Measurements from ENCODE around the gene HDAC10.
A peak's percentile ranks its signal among the peaks of the same experiment; 100 is the strongest.
"Not testable (repeated sequence)": the region's sequence is repeated elsewhere in the genome, so short reads cannot be mapped to it uniquely, and the experiment has no call there.

The HDAC10 gene

GRCh38 chr22:50278461-50278860 is 27.4 kb upstream of the HDAC10 start:
- Mint-ChIP-seq H3K36me3 (ENCODE audit: low read depth) (no peaks in the 10 kb centered on the region), H3K9me3 (no peaks in the 10 kb centered on the region), H3K27ac (no peak overlapping the region), H3K4me1 (no peaks in the 10 kb centered on the region), H3K27me3 (no peaks in the 10 kb centered on the region), H3K4me3 (no peak overlapping the region)
- ATAC-seq (no peak), DNase-seq (no peak)

GRCh38 chr22:50277761-50278160 is 26.7 kb upstream of the HDAC10 start:
- H3K27ac Mint-ChIP-seq, result no peak overlapping the region

GRCh38 chr22:50276143-50276542 is 25.1 kb upstream of the HDAC10 start:
- Mint-ChIP-seq H3K27ac (no peak overlapping the region), H3K9me3 (no peaks in the 10 kb centered on the region), H3K4me3 (no peak overlapping the region), H3K27me3 (peaks cover 3% of the 10 kb centered on the region), H3K4me1 (peaks cover 1% of the 10 kb centered on the region), H3K36me3 (ENCODE audit: low read depth) (no peaks in the 10 kb centered on the region)
- ATAC-seq (peak; percentile 68), DNase-seq (peak; percentile 63)

More at GRCh38 chr22:50277761-50278160, 26.7 kb upstream of the HDAC10 start:
- H3K36me3 Mint-ChIP-seq (ENCODE audit: low read depth), result no peaks in the 10 kb centered on the region
- H3K27me3 Mint-ChIP-seq, result no peaks in the 10 kb centered on the region
- ATAC-seq (no peak), DNase-seq (no peak)
- no peaks in the 10 kb centered on the region for H3K9me3 Mint-ChIP-seq
- no peaks in the 10 kb centered on the region for H3K4me1 Mint-ChIP-seq
- H3K4me3 Mint-ChIP-seq, result no peak overlapping the region

- Mint-ChIP-seq H3K27me3 (peaks cover 5% of the 10 kb centered on the region), H3K4me1 (peaks cover 6% of the 10 kb centered on the region), H3K9me3 (no peaks in the 10 kb centered on the region), H3K27ac (no peak overlapping the region), H3K4me3 (no peak overlapping the region), H3K36me3 (ENCODE audit: low read depth) (no peaks in the 10 kb centered on the region)
- DNase-seq (no peak), ATAC-seq (no peak)
These were observed 24.4 kb upstream of the HDAC10 start for GRCh38 chr22:50275181-50276055.

GRCh38 chr22:50274771-50275170 is 23.7 kb upstream of the HDAC10 start:
- H3K4me1 Mint-ChIP-seq, result peaks cover 6% of the 10 kb centered on the region
- no peak for ATAC-seq
- no peak overlapping the region for H3K4me3 Mint-ChIP-seq
- DNase-seq, result no peak
- no peak overlapping the region for H3K27ac Mint-ChIP-seq
- peaks cover 5% of the 10 kb centered on the region for H3K27me3 Mint-ChIP-seq
- no peaks in the 10 kb centered on the region for H3K36me3 Mint-ChIP-seq (ENCODE audit: low read depth)
- no peaks in the 10 kb centered on the region for H3K9me3 Mint-ChIP-seq

GRCh38 chr22:50274311-50274710 is 23.2 kb upstream of the HDAC10 start:
- Mint-ChIP-seq H3K4me3 (no peak overlapping the region), H3K4me1 (peaks cover 6% of the 10 kb centered on the region), H3K27ac (no peak overlapping the region), H3K36me3 (ENCODE audit: low read depth) (no peaks in the 10 kb centered on the region), H3K27me3 (peaks cover 5% of the 10 kb centered on the region), H3K9me3 (no peaks in the 10 kb centered on the region)
- ATAC-seq (no peak), DNase-seq (peak; percentile 45)

GRCh38 chr22:50273781-50274180 is 22.7 kb upstream of the HDAC10 start:
- not testable (repeated sequence) for H3K27me3 Mint-ChIP-seq; H3K36me3 Mint-ChIP-seq (ENCODE audit: low read depth); H3K4me3 Mint-ChIP-seq; H3K4me1 Mint-ChIP-seq; ATAC-seq; H3K27ac Mint-ChIP-seq; H3K9me3 Mint-ChIP-seq; DNase-seq

- not testable (repeated sequence) for H3K36me3 Mint-ChIP-seq (ENCODE audit: low read depth); H3K9me3 Mint-ChIP-seq; H3K4me3 Mint-ChIP-seq; H3K4me1 Mint-ChIP-seq; H3K27me3 Mint-ChIP-seq; ATAC-seq; H3K27ac Mint-ChIP-seq; DNase-seq
These were observed 22.3 kb upstream of the HDAC10 start for GRCh38 chr22:50273352-50273751.

- H3K4me1 Mint-ChIP-seq, result peaks cover 10% of the 10 kb centered on the region
- peaks cover 5% of the 10 kb centered on the region for H3K27me3 Mint-ChIP-seq
- DNase-seq (no peak), ATAC-seq (no peak)
- no peaks in the 10 kb centered on the region for H3K36me3 Mint-ChIP-seq (ENCODE audit: low read depth)
- H3K9me3 Mint-ChIP-seq, result no peaks in the 10 kb centered on the region
- no peak overlapping the region for H3K4me3 Mint-ChIP-seq
- H3K27ac Mint-ChIP-seq, result no peak overlapping the region
These were observed 21.2 kb upstream of the HDAC10 start for GRCh38 chr22:50272044-50272802.

GRCh38 chr22:50271519-50271970 is 20.5 kb upstream of the HDAC10 start:
- Mint-ChIP-seq H3K4me3 (peak overlapping the region; percentile 34), H3K36me3 (ENCODE audit: low read depth) (no peaks in the 10 kb centered on the region), H3K27ac (no peak overlapping the region), H3K9me3 (no peaks in the 10 kb centered on the region), H3K27me3 (peaks cover 5% of the 10 kb centered on the region), H3K4me1 (peaks cover 10% of the 10 kb centered on the region)
- DNase-seq (peak; percentile 73), ATAC-seq (peak; percentile 12)

- no peaks in the 10 kb centered on the region for H3K36me3 Mint-ChIP-seq (ENCODE audit: low read depth)
- no peak overlapping the region for H3K27ac Mint-ChIP-seq
- H3K4me3 Mint-ChIP-seq, result peak overlapping the region; percentile 66
- ATAC-seq, result peak; percentile 44
- peaks cover 5% of the 10 kb centered on the region for H3K27me3 Mint-ChIP-seq
- DNase-seq, result peak; percentile 74
- no peaks in the 10 kb centered on the region for H3K9me3 Mint-ChIP-seq
- H3K4me1 Mint-ChIP-seq, result peaks cover 10% of the 10 kb centered on the region
These were observed 19.8 kb upstream of the HDAC10 start for GRCh38 chr22:50270666-50271394.

- Mint-ChIP-seq H3K9me3 (no peaks in the 10 kb centered on the region), H3K27ac (no peak within 1 kb of the TSS), H3K4me3 (peak within 1 kb of the TSS; percentile 66), H3K4me1 (peaks cover 10% of the 10 kb centered on the region), H3K27me3 (peaks cover 5% of the 10 kb centered on the region), H3K36me3 (ENCODE audit: low read depth) (no peaks in the 10 kb centered on the region)
- ATAC-seq (peak; percentile 42), DNase-seq (peak; percentile 65)
These were observed 19.1 kb upstream of the HDAC10 start, which contains the start of gene MAPK11 for GRCh38 chr22:50269970-50270665. Gene MAPK11 (minus strand): TSS chr22:50270380. CDS start chr22:50270292, 88 bp downstream.

GRCh38 chr22:50269573-50269969 is 18.5 kb upstream of the HDAC10 start:
- H3K4me3 Mint-ChIP-seq, result no peak overlapping the region
- H3K36me3 Mint-ChIP-seq (ENCODE audit: low read depth), result no peaks in the 10 kb centered on the region
- peaks cover 5% of the 10 kb centered on the region for H3K27me3 Mint-ChIP-seq
- H3K27ac Mint-ChIP-seq, result no peak overlapping the region
- peaks cover 10% of the 10 kb centered on the region for H3K4me1 Mint-ChIP-seq
- no peak for DNase-seq
- ATAC-seq, result no peak
- no peaks in the 10 kb centered on the region for H3K9me3 Mint-ChIP-seq

- Mint-ChIP-seq H3K4me1 (peaks cover 10% of the 10 kb centered on the region), H3K9me3 (no peaks in the 10 kb centered on the region), H3K27ac (no peak overlapping the region), H3K27me3 (peaks cover 5% of the 10 kb centered on the region), H3K4me3 (no peak overlapping the region), H3K36me3 (ENCODE audit: low read depth) (no peaks in the 10 kb centered on the region)
- ATAC-seq (no peak), DNase-seq (no peak)
These were observed 17.6 kb upstream of the HDAC10 start for GRCh38 chr22:50268655-50269113.

Measured in activated naive CD8-positive, alpha-beta T cell treated with anti-CD3 and anti-CD28 coated beads, Interleukin-2, amount 50 U/mL, for 24 hours (primary cell).